ENCODE data around the gene UQCC2. TPM values are rescaled to one million over a fixed set of nuclear protein-coding genes. Genes with fewer than 3 reads are reported as not detected.

The UQCC2 gene
- total and polyA plus RNA-seq, 2 of the 8 experiments (the other 6 are each of a cell fraction or from before 2014, with no cell fraction given): 52.1 to 104 TPM

GRCh38 chr6:33729059-33729458 lies 17.6 kb upstream of the UQCC2 start:
- Histone ChIP-seq H3K14ac (ENCODE audit: insufficient read length) (no peak overlapping the region), H3K27me3 (replicated peaks in 1 of 4; ENCODE audit: control insufficient read depth in 3 of 4, extremely low read depth in 1 of 4, insufficient read depth in 3 of 4, low read length in 3 of 4) (peaks cover 0 to 6% (median 0%) of the 10 kb centered on the region in 4 experiments; a peak in 3 of 7 replicates), H4K20me1 (replicated peaks in 1 of 2; ENCODE audit: control insufficient read depth in 1 of 2, insufficient read depth in 2 of 2, low read length in 2 of 2) (no peaks in the 10 kb centered on the region), H3K4me3 (ENCODE audit: extremely low read depth in 1 of 4, insufficient read depth in 2 of 4, low read depth in 3 of 4, low read length in 4 of 4) (no peak overlapping the region), H4K8ac (ENCODE audit: extremely low read depth, insufficient read depth, low read length) (no peak overlapping the region), H2AFZ (ENCODE audit: low read length) (no peak overlapping the region), H2BK5ac (ENCODE audit: low read depth, low read length) (no peak overlapping the region), H3K9me3 (ENCODE audit: insufficient read depth in 2 of 2, low read depth in 1 of 2, low read length in 1 of 2) (no peaks in the 10 kb centered on the region; a peak in 1 of 4 replicates), H2AK5ac (ENCODE audit: low read depth, low read length) (no peak overlapping the region), H2BK120ac (replicated peaks; ENCODE audit: low read depth, low read length) (no peak overlapping the region), H3K56ac (replicated peaks; ENCODE audit: insufficient read length, low read depth, low read length) (no peak overlapping the region), H3K79me2 (ENCODE audit: control insufficient read depth in 1 of 2, insufficient read depth in 2 of 2, low read length in 2 of 2) (no peaks in the 10 kb centered on the region), H3K36me3 (ENCODE audit: control insufficient read depth in 2 of 4, insufficient read depth in 4 of 4, low read length in 3 of 4) (no peaks in the 10 kb centered on the region), H3K27ac (ENCODE audit: low read depth, low read length) (no peak overlapping the region), H3K23ac (ENCODE audit: insufficient read length) (no peak overlapping the region), H4K91ac (replicated peaks; ENCODE audit: insufficient read length, low read length) (no peak overlapping the region), H3K4ac (replicated peaks; ENCODE audit: insufficient read length, low read depth, low read length) (no peak overlapping the region), H3K18ac (ENCODE audit: extremely low read depth, low read length) (no peak overlapping the region; the same call in 1 of the 2 replicates), H3K4me2 (ENCODE audit: insufficient read depth in 1 of 2, low read depth in 2 of 2, low read length in 2 of 2) (no peak overlapping the region), H3K23me2 (ENCODE audit: low read depth, low read length) (no peaks in the 10 kb centered on the region), H4K5ac (ENCODE audit: insufficient read length, low read depth, low read length) (no peak overlapping the region), H2BK20ac (ENCODE audit: low read length) (no peak overlapping the region), H2BK12ac (ENCODE audit: low read depth, low read length) (no peak overlapping the region), H3K79me1 (ENCODE audit: low read depth, low read length) (no peaks in the 10 kb centered on the region), H2BK15ac (ENCODE audit: low read length) (no peak overlapping the region), H3K9ac (replicated peaks in 1 of 4; ENCODE audit: extremely low read depth in 1 of 4, low read depth in 3 of 4, low read length in 3 of 4) (no peak overlapping the region), H3K4me1 (replicated peaks in 1 of 4; ENCODE audit: control insufficient read depth in 3 of 4, insufficient read depth in 4 of 4, low read length in 3 of 4) (peaks cover 3 to 4% (median 4%) of the 10 kb centered on the region in 4 experiments; a peak in 6 of 7 replicates)
- FAIRE-seq: no peak
- no peak for TF ChIP-seq BRCA1 (IDR thresholded peaks at IDR 0.05; ENCODE audit: low read depth, low read length)
- TF ChIP-seq RBBP5 (IDR thresholded peaks at IDR 0.05; ENCODE audit: borderline replicate concordance, low read depth, low read length): no peak
- TF ChIP-seq CBX5 (IDR thresholded peaks at IDR 0.05; ENCODE audit: low read depth, low read length): no peak
- no peak for TF ChIP-seq KDM4A (IDR thresholded peaks at IDR 0.05; ENCODE audit: low read depth, low read length, severe bottlenecking)
- no peak for TF ChIP-seq SP1 (IDR thresholded peaks at IDR 0.05; ENCODE audit: low read depth, low read length)
- no peak for TF ChIP-seq SP2 (IDR thresholded peaks at IDR 0.05; ENCODE audit: low read length)
- no peak for TF ChIP-seq POU5F1 (IDR thresholded peaks at IDR 0.05; ENCODE audit: low read depth, low read length)
- no peak for TF ChIP-seq EGR1 (IDR thresholded peaks at IDR 0.05; ENCODE audit: borderline replicate concordance, low read depth, low read length)
- TF ChIP-seq E2F6 (IDR thresholded peaks at IDR 0.05): no peak
- no peak for TF ChIP-seq SIN3A (conservative IDR thresholded peaks at IDR 0.05 in 1 of 2, IDR thresholded peaks at IDR 0.05 in 1 of 2; ENCODE audit: low read depth in 1 of 2, low read length in 2 of 2)
- no peak for DNase-seq (ENCODE audit: low read depth in 1 of 2, low spot score in 2 of 2)
- WGBS, 2 experiments (ENCODE audit: extremely low coverage in 1 of 2, insufficient coverage in 1 of 2, insufficient read length in 1 of 2, insufficient replicate concordance in 2 of 2, low coverage in 1 of 2, low lambda C conversion rate in 2 of 2, missing lambda C conversion rate in 1 of 2): 90% methylated on average over 6 of the region's 6 CpGs; no CpG with 5 or more reads in 1 of the 2 experiments
- POLR2A ChIA-PET (ENCODE audit: partially characterized antibody): interaction anchor here (1.4 to 2.4 kb wide), 3 partner anchors 10 to 24 kb away, joined by 3 to 7 read pairs (median 7); partner anchors contain the start of gene UQCC2
- CTCF ChIA-PET (ENCODE audit: partially characterized antibody): interaction anchor here (1.1 to 1.6 kb wide), 3 partner anchors 14 to 43 kb away, joined by 3 to 6 read pairs (median 3); no protein-coding TSS in a partner anchor
